ENCODE results near the gene DEXI. TPM values are rescaled to one million over a fixed set of nuclear protein-coding genes. Genes with fewer than 3 reads are reported as not detected.
A peak's percentile ranks its signal among the peaks of the same experiment; 100 is the strongest.
"Not testable (repeated sequence)": the region's sequence is repeated elsewhere in the genome, so short reads cannot be mapped to it uniquely, and the experiment has no call there.

The DEXI gene
- total and polyA plus RNA-seq, 10 donors, result 14.9 to 81.5 (median 33.5) TPM

GRCh38 chr16:10929097-10929496, 13.2 kb downstream of the DEXI start:
- TF ChIP-seq POLR2AphosphoS5 (IDR thresholded peaks at IDR 0.05), result peak in 1 of 3 donors; percentile 39
- DNase-seq, result peak; percentile 67
- peaks cover 6 to 92% (median 44%) of the 10 kb centered on the region in 6 donors for H3K36me3 ChIP-seq
- H3K27me3 ChIP-seq (replicated peaks in 1 of 7); H3K4me3 ChIP-seq; intact Hi-C loops (cut with DNase I; ENCODE audit: low total_unique reads); H3K9me3 ChIP-seq: not testable (repeated sequence)
- WGBS, 5 donors, result 71 to 78% (median 73%) methylated on average over 12 of the region's 12 CpGs
- H3K27ac ChIP-seq, result peak overlapping the region in 5 of 8 donors; percentile 0 to 59 (median 41)
- peaks cover 12 to 66% (median 39%) of the 10 kb centered on the region in 6 donors for H3K4me1 ChIP-seq

- peaks cover 6 to 92% (median 55%) of the 10 kb centered on the region in 6 donors for H3K36me3 ChIP-seq
- TF ChIP-seq POLR2AphosphoS5 (IDR thresholded peaks at IDR 0.05), result peak in 2 of 3 donors; percentile 16 to 21
- TF ChIP-seq CTCF (IDR thresholded peaks at IDR 0.05 in 8 of 11, conservative IDR thresholded peaks at IDR 0.05 in 3 of 11), result no peak
- no peak for TF ChIP-seq POLR2A (IDR thresholded peaks at IDR 0.05)
- intact Hi-C loops (cut with DNase I; ENCODE audit: low total_unique reads), result no loop called here
- WGBS, 5 donors, result 89 to 96% (median 95%) methylated on average over 11 of the region's 11 CpGs
- H3K4me1 ChIP-seq, result peaks cover 7 to 66% (median 33%) of the 10 kb centered on the region in 6 donors
- no peak overlapping the region for H3K4me3 ChIP-seq
- no peak for DNase-seq
- H3K9me3 ChIP-seq, result no peaks in the 10 kb centered on the region
- H3K27ac ChIP-seq, result peak overlapping the region in 1 of 8 donors; percentile 59
- no peaks in the 10 kb centered on the region for H3K27me3 ChIP-seq (replicated peaks in 1 of 7)
These were observed 14.7 kb downstream of the DEXI start for GRCh38 chr16:10927497-10928112.

GRCh38 chr16:10926867-10927266, 15.4 kb downstream of the DEXI start:
- H3K27ac ChIP-seq, result no peak overlapping the region
- H3K27me3 ChIP-seq (replicated peaks in 1 of 7), result no peaks in the 10 kb centered on the region
- no peak for DNase-seq
- TF ChIP-seq POLR2A (IDR thresholded peaks at IDR 0.05) (no peak), POLR2AphosphoS5 (IDR thresholded peaks at IDR 0.05) (peak in 1 of 3 donors; percentile 28)
- H3K36me3 ChIP-seq, result peaks cover 6 to 96% (median 60%) of the 10 kb centered on the region in 6 donors
- intact Hi-C loops (cut with DNase I; ENCODE audit: low total_unique reads), result no loop called here
- H3K4me3 ChIP-seq, result no peak overlapping the region
- H3K4me1 ChIP-seq, result peaks cover 10 to 66% (median 39%) of the 10 kb centered on the region in 6 donors
- no peaks in the 10 kb centered on the region for H3K9me3 ChIP-seq
- 87 to 97% (median 94%) methylated on average over 5 of the region's 5 CpGs for WGBS, 5 donors

- no peak for DNase-seq
- Histone ChIP-seq H3K36me3 (peaks cover 6 to 96% (median 64%) of the 10 kb centered on the region in 6 donors), H3K27me3 (replicated peaks in 1 of 7) (no peaks in the 10 kb centered on the region), H3K27ac (no peak overlapping the region), H3K9me3 (no peaks in the 10 kb centered on the region), H3K4me3 (no peak overlapping the region), H3K4me1 (peaks cover 10 to 66% (median 42%) of the 10 kb centered on the region in 6 donors)
- 66 to 85% (median 78%) methylated on average over 2 to 4 of the region's 4 CpGs for WGBS, 5 donors
- TF ChIP-seq POLR2AphosphoS5 (IDR thresholded peaks at IDR 0.05), result peak; percentile 10 to 38 (median 31)
- TF ChIP-seq POLR2A (IDR thresholded peaks at IDR 0.05), result no peak
- TF ChIP-seq CTCF (IDR thresholded peaks at IDR 0.05 in 8 of 11, conservative IDR thresholded peaks at IDR 0.05 in 3 of 11), result no peak
- intact Hi-C loops (cut with DNase I; ENCODE audit: low total_unique reads), result no loop called here
These were observed 16.2 kb downstream of the DEXI start for GRCh38 chr16:10926094-10926493.

- 94 to 100% (median 97%) methylated on average over 2 to 3 of the region's 3 CpGs; no CpG with 5 or more reads in 1 of the 5 donors for WGBS, 5 donors
- H3K36me3 ChIP-seq, result peaks cover 6 to 97% (median 66%) of the 10 kb centered on the region in 6 donors
- H3K4me1 ChIP-seq, result peaks cover 10 to 61% (median 36%) of the 10 kb centered on the region in 6 donors
- H3K9me3 ChIP-seq; intact Hi-C loops (cut with DNase I; ENCODE audit: low total_unique reads); H3K27me3 ChIP-seq (replicated peaks in 1 of 7); DNase-seq; H3K4me3 ChIP-seq: not testable (repeated sequence)
- peak overlapping the region in 1 of 8 donors; percentile 76 for H3K27ac ChIP-seq
These were observed 17.0 kb downstream of the DEXI start for GRCh38 chr16:10925285-10925684.

Data from spleen (tissue), 11 donors.